ENCODE data around the gene PLXDC1.

Gene PLXDC1

DNA sequence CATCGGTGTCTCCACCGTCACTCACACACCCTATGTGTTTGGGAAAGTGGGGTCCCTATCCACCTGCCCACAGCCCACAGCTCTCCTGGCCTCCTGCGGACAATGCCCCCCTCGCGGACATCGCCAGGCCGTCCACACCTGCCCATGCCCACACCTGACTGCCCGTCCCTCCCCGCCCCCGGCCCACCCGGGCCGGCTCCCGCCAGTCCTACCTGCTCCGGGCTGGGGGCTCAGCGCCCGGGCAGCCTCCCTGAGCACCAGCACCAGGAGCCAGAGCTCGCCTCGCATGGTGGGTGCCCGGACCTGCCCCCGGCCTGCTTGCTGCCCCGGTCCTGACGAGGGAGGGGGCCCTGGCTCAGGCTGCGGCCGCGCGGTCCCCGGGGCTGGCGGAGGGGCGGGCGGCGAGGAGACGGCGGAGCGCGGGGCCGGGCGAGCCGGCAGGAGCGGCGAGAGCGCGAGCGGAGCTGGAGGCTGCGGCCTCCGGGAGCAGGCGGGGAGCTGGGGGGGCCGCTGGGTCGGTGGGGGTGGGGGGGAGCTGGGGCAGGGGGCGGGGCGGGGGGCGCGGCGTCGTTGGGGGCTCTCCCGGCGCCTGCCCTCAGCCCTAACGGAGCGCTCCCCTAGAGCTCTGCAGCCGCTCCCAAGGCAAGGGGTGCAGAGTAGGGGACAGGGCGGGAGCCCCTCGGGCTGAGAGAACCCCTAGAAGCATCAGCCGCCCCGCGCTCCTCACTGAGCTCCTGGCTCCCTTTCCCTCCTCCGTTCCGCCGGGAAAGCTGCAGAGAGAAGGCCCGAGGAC, at the start of gene PLXDC1:
TSS of gene PLXDC1 (minus strand) at position 488 of the 793 bp plus-strand sequence. CDS start at position 288, 200 bp downstream.
- DNase-seq: no peak

DNA sequence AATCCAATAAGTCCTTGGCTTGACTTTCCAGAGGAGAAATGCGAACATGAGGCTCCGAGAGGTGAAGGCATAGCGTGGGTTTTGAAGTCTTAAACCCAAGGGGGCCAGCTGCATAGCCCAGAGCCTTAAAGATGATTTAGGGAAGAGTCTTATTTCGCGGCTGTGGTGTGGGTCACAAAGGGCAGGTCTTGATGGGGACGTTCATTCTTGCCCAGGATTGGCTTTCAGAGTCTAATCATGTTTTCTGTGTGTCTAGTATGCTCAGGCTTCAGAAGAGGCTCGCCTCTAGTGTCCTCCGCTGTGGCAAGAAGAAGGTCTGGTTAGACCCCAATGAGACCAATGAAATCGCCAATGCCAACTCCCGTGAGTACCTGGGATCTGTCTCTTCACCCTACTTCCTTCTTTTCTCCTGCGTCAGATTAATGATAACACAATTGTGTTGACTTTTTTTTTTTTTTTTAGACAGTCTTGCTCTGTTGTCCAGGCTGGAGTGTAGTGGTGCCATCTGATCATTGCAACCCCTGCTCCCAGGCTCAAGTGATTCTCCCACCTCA, 49.6 kb upstream of the PLXDC1 start:
- no peak for DNase-seq

DNA sequence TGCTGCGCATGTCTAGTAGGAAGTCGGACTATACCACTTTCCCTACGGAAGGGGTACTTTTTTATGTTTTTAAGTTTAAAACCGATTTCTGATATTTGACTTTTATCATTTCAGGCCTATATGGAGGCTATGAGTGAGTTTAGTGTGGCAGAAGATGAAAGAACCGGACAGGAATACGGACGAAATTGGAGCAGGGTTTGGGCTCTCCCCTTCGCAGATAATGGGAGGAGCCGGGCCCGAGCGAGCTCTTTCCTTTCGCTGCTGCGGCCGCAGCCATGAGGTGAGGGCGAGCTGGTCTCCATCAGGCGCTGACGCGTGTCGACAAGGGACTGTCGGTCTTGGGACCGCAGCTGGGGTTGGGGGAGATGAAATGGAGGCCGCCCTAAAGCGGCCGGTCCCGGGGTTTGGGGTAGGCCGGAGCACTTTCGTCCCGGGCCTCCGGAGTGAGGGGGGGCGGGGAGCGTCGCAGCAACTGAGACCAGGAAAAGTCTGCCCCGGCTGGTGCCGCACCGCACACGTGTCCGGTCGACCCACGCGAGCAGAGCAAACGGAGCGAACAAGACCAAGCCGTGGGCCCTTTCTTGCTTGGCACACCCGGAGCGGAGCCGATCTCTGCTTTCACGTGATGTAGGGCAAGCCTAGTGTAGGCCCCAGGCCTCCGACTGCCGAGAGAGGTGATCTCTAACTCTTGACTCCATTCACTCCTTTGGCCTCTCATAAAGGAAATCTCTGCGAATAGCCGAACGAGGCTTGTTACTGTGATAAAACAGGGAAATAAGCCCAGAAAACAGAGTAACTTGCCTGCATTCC, 48.8 kb upstream of the PLXDC1 start, which contains the start of gene RPL19:
TSS of gene RPL19 (plus strand) at position 214 of the 810 bp plus-strand sequence. CDS start at position 276, 62 bp downstream.
- peak in 1 of 2 donors; percentile 56 for DNase-seq

DNA sequence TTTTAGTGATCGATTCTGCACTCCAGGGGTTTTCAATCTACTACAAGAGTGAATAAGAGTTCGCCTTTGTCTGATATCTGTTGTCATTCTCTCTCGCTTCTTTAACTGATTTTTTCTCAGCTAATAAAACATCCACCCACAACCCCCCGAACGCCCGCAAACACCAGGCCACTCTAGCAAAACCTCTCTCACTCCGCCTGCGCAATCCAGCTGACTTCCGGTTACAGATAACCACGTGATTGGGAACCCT, 48.3 kb upstream of the PLXDC1 start:
- DNase-seq: peak; percentile 91 to 97

DNA sequence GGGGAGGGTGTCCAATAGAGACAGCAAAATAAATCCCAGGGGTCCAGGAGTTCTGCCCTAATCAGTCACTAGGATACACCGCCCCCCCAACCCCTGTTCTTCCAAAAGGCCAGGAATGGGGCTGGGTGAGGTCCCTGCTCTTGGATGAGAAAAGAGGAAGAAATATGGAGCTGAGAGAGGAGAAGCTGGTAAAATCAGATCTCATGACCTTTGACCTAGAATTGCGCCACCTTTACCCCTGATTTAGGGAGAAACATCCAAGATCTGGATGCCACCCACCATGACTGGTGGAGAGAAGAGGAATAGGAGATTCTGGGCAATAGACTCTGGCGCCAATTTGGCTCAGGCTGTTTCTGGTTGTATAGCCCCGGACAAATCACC, 46.7 kb upstream of the PLXDC1 start:
- DNase-seq: peak; percentile 38 to 61

DNA sequence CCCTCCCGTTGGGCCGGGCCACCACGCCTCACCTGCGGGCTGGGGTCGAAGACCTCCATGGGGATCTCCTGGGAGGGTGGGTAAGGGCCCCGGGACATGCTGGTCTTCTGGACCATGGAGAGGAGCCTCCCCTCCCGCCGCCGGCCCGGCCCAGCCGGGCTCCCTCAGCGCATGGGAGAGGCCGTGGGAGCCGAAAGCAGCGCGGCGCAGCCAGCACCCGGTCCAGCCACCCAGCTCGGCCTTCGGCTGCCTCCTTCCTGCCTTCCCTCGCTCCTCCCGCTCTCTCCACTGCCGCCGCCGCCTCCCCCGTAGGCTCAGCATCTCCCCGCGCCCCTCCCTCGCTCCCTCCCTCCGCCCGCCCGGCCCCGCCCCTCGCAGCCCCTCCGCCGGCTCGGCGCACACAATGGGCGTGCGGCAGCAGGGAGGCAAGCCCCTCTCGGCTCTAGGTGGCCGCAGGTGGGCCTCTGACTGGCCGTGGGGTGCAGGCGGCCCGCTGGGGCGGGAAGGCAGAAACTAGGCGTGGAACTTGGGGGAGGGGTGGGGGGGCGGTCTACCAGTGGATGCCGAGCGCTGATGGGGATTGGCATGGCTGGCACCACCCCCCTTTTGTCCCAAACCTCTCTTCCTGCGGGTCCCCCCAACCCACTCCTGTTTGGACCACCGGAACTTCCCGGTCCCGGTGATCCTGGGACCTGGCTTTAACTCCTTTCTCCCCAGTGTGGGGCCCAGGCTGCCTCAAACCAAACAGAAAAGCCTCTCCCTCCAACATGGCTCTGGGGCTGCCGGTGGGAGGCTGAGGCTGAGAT, 46.1 kb upstream of the PLXDC1 start, which contains the start of gene CACNB1:
TSS of gene CACNB1 (minus strand) at position 290 of the 806 bp plus-strand sequence. CDS start at position 116, 174 bp downstream.
- DNase-seq: no peak

DNA sequence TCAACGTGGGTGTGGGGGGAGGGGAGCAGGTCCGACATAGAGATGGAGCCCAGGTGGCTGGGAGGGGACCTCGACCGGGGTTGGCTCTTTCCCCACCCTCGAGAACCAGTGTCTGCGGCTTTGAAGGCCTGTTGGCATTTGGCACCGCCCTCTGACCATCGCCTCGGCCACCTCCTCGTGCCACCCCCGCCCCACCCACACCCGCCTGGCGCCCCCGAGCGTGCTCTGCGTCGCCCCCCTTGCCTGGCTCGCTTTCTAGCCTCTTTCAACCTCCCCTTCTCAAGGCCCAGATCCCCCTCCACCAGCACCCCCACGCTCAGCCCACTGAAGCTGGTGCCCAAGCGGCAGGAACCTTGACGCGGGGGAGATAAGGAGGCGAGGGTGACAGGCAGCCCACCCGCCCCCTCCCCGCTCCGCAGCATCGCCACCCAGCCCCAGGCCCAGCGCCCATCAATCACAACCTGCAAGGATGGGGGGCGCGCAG, 45.4 kb upstream of the PLXDC1 start:
- no peak for DNase-seq

DNA sequence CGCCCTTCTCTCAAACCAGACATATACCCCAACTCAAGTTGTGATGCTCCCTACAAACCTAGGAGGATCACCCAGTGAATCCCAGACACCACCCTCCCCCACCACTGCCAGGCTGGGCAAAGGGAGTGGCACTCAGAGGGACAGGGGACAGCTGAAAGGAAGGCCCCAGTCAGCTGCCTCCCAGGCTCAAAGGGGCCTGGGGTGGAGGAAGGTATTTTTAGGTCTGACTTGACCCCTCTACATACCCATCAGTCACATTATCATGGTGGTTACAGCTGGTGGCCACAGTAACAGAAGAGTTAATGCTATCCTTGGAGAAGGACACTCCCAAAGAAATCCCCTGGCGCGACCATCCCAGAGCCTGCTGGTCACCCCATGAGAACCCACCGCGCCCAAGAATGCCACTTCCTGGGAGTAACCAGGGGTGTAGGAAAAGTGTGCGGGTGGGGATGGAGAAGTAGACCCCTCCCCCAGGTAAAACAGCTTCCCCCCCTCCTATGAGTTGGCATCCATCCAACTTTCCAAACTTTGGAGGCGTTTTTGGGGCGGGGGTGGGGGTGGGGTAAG, 44.9 kb upstream of the PLXDC1 start:
- no peak for DNase-seq

DNA sequence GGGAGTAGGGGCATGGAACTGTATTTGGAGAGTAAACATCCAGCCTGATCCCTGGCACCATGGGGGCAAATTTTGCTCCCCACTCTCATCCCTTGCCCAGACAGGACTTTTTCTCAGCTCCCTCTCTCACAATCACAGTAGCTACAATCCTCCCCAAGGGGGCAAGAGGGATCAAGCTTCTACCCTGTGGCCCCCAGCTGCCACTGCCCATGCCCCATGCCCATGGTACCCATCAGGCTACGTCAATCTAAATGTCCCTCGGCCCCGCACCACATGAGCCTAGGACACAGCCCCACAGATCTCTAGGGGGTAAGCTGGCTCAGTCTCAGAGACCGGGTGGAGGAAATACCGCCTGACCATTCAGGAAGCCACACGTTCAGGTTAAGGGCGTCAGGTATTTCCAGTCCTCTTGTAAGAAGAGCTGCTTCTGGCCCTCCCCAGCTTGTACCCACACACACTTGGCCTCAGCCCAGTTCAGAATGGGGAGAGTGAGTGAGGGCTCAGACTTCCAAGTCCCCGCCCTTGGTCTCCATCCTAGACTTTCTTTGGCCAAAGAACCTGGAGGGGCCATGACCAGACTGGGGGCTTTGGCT, 44.2 kb upstream of the PLXDC1 start:
- DNase-seq: no peak

DNA sequence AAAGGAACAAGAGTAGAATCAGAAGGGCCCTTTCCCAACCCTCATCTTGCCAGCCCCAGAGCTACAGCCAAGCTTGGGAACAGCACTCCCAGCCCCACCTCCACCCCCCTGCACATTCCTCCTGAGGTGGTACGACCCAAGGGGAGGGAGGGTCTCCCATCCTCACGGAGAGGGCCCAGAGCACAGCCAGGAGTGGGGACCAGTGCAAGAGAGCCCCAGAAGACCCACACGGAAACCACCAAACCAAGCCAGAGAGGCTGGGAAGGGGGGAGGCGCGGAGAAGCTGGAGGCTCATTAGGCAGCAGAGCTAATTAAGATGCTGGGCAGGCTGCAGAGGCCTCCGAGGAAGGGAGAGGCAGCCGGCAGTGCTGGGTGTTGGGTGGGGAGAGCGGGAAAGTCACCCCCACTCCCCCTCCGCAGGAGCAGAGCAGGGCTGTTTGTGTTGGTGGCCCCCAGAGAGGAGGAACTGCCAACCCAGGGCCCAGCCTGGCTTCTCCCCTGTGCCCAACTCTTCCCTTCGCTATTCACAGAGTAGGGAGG, 43.6 kb upstream of the PLXDC1 start:
- no peak for DNase-seq

DNA sequence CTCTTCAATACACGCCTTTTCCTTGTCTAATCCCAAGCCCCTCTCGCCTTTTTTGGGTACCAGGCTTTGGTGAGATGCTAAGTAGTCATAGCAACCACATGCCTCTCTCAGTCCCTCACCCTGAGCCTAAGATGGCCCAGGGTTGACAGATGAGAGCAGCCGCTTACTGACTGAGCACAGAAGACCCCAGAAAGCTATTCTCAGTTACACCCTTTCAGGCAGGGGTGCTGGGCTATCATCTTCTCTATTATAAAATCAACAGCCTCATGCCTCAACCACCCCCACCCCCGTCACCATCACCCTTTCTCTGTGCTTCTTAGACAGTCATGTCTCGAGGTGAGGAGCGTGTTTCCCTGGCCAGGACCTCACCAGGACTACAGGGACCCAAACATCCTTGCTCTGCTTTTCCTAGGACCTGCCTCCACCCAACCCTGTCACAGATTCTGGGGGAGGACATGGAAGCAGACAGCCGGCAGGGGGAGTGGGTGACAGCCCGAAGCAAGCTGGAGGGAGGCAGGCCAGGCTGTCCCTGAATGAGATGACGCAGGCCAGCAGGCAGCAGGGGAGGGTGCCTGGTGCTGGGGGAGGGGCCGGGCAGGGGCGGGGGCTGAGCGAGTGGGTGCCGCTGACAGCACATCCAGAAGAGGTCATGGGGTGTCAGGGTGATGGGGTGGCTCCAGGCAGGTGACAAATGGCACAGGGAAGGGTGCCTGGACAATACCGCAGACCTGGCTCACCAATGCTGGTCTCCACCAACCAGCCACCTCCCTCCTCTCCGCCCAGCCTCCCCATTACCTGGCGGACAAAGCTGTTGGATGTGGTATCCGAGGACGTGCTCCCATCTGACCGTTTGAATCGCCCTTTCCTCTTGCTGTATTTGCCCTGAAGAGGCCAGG, 42.9 kb upstream of the PLXDC1 start:
- no peak for DNase-seq

DNA sequence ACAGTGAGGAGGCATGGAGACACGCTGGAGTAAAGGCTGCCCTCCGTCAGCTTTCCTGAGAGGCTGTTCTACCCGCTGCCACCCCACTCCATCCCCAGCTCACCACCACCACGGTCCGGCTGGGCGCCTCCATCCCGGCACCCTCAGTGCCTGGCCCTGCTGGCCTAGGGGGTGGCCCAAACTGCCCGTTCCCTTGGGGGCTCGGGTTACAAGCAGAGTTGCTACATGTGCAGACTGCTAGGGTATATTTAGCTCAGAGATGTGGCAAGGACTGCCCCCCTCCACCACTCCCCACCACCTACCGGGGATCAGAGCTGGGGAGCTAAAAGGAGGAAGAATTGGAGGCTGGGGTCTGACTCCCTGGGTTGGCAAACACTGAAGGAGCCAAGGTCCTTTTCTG, 41.9 kb upstream of the PLXDC1 start:
- no peak for DNase-seq

DNA sequence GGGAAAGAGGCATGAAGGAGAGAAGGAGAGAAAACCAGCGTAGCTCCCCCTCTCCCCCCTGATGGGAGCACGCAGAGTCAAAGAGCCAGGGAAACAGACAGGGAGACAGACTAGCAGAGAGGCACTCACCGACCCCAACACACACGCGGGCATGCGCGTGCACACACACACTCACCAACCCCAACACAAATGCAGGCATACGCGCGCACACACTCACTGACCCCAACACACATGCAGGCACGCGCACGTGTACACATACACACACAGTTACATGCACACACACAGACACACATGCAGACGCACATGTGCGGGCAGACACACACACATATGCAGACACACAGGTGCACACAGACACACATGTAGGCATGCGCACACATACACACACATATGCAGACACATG, 41.5 kb upstream of the PLXDC1 start:
- no peak for DNase-seq

DNA sequence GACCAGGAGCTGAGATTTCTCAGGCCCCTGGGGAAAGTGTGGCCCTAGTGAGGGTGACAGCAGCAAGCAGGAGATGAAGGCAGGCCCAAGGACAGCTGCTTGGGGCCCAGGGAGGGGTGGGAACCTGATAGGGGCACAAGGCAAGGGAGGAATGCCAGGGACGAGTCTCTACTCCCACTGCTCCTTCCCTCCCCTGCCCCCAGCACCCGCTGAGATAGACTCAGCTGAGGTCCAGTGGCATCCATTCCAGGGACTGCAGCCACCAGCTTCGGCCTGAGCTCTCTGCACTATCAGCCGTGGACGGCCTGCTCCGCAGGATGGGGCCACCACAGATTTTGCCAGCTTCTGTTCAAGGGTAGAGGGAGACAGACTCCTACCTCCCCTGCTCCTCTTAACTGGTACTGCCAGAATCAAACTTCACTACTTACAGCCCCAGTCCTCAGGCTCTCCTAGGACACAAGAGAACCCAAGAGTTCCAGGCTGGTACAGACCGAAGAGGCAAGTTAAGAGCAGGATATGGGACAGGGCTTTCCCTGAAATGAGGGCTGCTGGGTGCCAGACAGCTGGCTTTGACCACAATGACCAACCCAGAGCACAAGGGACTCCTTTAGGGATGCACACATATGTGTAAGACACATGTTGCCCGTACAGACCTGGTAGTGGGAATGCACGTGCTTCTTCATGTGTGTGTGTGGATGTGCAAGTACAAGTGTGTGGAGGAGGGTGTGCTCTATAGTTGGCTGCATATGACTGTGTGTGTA, 40.5 kb upstream of the PLXDC1 start:
- DNase-seq: no peak

DNA sequence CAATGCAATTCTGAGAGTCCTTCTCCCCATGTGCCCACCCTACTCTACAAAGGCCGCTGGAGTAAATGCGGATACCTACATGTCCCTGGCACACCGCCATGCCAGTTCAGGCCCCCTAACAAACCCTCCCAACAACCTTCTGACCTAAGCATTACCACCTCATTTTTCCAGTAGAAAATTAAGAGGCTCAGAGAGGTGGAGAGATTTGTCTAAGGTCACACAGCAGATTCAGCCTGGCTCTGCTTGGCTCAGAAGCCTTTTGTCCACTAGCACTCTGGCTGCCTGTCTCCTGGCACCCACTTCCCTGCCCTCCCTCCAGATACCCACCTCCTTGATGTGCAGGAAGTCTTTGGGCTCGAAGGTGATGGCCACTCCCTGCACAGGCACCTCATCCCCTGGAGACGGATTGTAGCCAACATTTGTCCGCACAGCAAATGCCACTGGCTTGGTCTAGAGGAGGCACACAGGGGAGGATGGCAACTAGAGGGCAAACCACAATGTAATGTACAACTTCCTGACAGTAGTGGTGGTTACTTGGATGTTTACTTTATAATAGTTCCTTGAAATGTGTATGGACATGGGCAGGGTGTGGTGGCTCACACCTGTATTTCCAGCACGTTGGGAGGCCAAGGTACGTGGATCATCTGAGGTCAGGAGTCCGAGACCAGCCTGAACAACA, 35.9 kb upstream of the PLXDC1 start:
- DNase-seq: no peak

DNA sequence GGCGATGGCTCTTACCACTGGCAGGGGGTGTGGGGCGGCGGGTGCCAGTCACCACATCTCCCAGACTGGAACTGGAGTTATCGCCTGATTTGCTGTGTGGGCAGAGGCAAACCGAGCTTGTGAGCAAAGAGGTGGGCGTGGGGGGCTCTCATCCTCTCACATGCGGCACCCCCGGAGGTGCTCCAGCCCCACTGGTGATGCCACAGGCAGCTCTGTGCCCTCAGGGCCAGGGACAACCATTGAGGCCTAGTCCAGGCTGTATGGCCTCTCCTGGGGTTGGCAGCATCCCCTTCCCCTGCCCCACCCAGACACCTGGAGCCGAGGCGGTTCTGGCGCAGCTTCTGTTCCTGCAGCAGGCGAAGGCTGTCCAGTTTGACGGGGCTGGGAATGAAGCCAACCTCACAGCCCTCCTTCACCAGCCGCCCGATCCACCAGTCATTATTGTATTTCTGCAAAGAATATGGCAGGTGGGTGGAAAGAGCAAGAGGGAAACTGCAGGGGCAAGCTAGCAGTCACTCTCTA, 35.1 kb upstream of the PLXDC1 start:
- DNase-seq: no peak

DNA sequence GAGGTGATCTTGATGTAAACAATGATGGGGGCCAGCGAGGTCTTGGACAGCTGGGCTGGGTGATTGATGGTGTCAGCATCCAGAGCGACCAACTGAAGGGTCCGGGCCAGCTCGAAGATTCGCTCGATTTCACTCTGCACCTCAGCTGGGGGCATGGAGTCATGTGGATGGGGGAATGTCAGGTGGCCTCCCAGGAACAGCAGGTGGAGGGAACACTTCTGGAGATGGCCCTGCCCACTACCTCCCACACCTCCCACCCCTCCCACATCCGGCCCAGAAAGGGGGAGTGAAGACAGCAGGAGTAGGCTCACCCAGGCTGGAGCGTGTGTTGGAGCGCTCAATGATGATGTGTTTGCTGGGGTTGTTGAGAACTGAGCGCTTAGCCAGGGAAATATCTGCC, 32.3 kb upstream of the PLXDC1 start:
- no peak for DNase-seq

DNA sequence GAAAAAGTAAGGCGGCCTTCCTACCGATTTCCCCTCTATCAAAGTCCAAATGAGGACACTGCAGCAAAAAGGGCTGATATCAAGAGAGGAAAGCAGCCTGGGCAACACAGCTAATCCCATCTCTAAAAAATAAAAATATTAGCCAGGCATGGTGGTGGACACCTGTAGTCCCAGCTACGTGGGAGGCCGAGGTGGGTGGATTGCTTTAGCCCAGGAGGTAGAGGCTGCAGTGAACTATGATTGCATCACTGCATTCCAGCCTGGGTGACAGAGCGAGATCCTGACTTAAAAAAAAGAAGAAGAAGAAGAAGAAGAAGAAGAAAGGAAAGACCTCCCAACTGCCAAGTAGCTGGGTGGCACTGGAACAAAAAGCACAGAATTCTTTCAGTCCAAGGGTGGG, 31.6 kb upstream of the PLXDC1 start:
- no peak for DNase-seq

DNA sequence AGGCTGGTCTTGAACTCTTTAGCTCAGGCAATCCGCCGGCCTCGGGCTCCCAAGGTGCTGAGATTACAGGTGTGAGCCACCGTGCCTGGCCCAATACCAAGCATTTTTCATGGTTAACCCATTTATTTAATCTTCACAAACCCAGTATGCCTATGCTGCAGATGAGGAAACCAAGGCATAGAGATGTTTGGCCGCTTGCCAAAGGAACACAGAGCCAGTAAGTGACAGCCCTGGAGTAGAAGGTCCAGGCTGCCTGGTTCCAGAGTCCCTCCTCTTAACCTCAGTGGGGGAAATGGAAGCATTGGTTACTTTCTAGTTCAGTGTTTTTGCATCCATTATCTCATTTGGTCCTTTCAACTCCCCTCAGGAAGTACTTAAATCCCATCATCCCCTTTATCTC, 29.9 kb upstream of the PLXDC1 start:
- DNase-seq: no peak
